HG02678 (cell line): ENCODE data around the gene VWA5B1.
"Not testable (repeated sequence)": the region's sequence is repeated elsewhere in the genome, so short reads cannot be mapped to it uniquely, and the experiment has no call there.

ENCODE experiments used
- ATAC-seq: cut with Tn5 transposase; IDR thresholded peaks from one replicate; pipeline ENCODE4 v1.9.1; 2021; ENCODE audit warnings: mild to moderate bottlenecking, moderate library complexity; ENCODE audit not compliant: unreplicated experiment

The VWA5B1 gene, protein sequence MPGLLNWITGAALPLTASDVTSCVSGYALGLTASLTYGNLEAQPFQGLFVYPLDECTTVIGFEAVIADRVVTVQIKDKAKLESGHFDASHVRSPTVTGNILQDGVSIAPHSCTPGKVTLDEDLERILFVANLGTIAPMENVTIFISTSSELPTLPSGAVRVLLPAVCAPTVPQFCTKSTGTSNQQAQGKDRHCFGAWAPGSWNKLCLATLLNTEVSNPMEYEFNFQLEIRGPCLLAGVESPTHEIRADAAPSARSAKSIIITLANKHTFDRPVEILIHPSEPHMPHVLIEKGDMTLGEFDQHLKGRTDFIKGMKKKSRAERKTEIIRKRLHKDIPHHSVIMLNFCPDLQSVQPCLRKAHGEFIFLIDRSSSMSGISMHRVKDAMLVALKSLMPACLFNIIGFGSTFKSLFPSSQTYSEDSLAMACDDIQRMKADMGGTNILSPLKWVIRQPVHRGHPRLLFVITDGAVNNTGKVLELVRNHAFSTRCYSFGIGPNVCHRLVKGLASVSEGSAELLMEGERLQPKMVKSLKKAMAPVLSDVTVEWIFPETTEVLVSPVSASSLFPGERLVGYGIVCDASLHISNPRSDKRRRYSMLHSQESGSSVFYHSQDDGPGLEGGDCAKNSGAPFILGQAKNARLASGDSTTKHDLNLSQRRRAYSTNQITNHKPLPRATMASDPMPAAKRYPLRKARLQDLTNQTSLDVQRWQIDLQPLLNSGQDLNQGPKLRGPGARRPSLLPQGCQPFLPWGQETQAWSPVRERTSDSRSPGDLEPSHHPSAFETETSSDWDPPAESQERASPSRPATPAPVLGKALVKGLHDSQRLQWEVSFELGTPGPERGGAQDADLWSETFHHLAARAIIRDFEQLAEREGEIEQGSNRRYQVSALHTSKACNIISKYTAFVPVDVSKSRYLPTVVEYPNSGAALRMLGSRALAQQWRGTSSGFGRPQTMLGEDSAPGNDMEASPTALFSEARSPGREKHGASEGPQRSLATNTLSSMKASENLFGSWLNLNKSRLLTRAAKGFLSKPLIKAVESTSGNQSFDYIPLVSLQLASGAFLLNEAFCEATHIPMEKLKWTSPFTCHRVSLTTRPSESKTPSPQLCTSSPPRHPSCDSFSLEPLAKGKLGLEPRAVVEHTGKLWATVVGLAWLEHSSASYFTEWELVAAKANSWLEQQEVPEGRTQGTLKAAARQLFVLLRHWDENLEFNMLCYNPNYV

DNA sequence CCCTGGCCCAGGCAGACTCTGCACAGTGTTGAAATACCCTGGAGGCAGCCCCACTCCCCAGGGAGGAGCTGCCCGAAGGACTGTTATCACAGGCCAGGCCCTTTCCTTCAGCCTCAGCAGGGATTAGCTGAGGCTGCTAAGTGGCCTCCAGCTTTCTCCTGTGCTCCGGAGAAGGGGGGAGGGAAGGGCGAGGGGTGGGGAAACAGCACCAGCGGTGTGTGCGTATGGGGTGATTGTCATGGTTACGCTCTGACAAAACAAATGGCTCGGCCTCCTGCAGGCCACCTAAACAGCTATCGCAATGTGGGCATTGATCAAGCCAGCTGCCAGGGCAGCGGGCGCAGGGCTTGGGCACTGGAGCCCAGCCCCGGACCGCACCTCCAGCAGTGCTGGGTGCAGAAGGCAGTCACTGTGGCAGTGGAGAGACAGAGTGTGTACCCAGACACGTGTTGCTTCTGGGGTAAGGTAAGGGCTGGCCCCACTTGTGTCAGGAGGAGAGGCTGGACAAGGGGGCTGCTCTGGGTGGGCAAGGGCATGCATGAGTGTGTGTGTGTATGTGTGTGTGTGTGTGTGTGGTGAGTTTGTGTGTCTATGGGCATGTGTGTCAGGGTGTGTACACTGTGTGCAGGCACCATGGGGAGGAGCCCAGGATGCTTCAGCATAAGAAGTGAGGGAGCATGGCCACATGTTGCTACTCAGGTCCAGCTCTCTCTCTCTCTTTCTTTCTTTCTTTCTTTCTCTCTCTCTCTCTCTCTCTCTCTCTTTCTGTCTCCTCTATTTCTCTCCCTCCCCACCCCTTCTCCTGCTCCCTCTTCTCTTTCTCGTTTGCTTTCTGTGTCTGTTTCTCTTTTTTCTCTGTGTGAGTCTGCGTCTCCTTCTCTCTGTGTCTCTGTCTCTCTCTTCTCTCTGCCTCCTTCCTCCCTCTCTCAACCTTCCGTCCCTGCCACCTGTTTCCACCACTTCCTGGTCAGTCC, at the start of gene VWA5B1:
VWA5B1 (plus strand) TSS at position 252 of the 974 bp plus-strand sequence. CDS start 19,727 bp downstream, outside the sequence.
- ATAC-seq = no peak

DNA sequence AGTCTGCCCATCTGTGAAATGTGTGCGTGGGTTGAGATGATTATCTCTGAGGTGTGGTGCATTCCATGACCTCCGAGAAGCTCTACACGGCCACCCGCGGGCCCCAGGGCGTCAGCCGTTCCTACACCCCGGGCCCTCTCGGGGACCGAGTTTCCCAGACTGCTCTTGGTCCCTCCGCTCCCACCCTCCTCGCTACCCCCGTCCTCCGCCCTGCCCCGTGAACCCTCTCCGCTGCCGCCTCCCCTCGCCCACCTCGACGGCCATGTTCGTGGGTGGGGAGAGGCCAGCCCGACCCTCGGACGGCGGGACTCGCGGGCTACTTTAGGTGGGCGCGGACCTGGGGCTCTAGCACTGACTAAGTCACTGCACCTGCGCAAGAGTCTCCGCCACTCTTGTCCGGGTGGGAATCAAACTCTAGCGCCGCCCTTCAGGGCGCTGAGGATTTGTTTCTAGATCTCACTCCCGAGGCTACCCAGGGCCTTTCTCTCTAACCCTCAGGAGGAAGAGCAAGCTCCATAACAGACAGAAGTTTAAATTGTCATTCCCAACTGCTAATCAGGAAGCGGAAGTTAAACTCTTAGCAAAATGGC, 47.7 kb upstream of the VWA5B1 start:
- ATAC-seq = no peak

DNA sequence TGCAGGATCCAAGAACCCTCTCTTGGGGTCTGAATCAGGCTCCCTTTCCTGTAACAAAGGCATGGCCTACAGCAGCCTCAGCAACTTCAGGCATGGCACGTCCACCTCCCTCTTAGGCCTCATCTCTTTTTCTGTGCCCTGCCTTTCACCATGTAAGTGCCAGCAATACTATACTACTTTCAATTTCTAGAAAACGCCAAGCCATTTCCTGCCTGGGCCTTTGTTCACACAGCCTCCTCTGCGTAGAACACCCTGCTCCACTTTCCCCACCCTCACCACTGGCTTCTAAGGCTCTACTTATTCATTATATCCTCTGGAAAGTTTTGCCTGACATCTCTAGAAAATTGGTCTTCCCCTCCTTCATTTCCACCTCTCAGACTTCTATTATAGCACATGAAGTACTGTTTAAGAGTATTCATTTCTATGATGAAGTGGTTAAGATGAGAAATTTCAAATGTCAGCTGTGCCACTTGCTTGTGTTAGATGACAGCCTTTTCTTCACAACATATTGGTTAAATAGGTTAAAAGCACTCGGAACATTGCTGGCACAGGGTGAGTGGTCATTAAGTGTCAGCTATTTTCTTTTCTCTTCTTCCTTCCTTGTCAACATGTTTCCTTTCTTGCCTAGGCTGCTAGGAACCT, 41.6 kb upstream of the VWA5B1 start:
- ATAC-seq = no peak

DNA sequence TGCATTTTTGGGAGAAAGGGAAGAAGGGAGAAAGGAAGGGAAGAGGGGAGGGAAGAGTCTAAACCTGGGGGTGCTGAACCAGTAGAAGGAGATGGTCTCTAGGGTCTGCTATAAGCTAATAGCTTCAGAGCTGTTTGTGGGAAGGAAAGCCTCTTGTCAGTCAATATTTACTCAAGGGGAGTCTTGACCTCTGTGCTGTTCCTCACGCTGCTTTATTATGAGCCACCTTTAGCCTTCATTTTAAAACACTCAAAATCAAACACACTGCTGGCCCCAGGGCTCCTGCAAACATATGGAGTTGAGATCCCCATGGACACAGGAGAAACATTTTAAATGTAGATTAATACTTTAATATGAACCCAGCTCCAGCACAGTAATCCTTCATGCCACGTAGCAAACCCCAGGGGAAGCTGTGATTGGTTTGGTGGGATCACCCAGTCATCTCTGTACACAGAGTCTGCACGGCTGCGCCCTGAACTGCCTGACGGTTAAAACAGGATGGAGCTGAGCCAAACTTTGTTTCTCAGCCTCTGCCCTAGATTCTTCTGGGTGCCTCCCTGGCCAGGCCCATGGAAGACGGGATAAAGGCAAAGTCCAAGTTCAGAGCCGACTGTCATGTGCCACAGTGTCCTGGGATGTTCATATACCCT, 40.2 kb upstream of the VWA5B1 start:
- ATAC-seq = no peak

DNA sequence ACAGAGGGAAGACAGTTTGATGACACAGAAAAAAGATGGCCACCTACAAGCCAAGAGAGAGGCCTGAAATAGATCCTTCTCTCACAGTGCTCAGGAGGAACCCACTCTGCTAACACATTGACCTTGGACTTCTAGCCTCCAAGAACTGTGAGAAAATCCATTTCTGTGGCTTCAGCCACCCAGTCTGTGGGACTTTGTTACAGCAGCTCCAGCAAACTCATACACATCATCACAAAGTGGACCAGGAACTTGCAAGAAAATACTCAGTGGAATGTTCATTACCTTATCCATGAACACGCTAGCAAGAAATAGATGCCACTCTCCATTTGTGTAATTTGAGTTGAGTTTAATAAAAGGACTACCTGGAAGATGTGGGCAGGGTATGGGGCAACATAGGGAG, 38.1 kb upstream of the VWA5B1 start:
- no peak for ATAC-seq

DNA sequence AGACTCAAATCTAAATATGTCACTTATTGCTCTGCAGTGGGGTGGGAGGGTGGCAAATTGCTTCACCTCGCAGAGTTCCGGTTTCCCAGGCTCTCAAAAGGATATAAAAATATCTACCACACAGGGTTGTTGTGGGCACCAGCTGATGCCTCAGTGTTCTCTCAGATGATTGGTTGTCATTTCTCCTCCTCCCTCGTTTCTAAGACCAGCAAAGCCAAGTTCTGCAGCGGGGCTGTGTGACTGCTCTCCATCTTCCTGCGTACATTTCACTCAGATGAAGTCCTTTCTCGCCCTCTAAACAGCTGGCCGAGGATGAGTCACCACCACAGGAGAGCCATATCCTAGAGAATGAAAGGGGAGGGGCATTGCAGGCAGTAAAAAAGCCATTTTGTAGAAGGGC, 35.0 kb upstream of the VWA5B1 start:
- no peak for ATAC-seq

DNA sequence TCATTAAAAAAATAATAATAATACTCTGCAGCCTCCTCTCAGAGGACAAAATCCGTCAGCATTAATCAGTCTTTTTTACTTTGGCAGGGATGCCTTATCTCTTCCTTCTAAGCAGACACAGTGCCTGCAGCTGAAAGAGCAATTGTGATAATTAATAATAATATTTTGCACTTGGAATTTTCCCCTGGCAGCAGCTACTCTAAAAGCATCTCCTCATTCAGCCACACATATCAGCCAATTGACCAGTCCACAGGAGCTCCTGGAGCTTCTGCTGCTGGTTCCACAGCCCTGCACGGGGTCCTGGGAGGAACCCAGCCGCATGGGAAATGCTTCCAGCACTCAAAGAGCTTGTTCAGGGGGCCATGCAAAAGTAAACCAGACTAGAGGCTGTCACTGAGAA, 31.0 kb upstream of the VWA5B1 start:
- no peak for ATAC-seq

DNA sequence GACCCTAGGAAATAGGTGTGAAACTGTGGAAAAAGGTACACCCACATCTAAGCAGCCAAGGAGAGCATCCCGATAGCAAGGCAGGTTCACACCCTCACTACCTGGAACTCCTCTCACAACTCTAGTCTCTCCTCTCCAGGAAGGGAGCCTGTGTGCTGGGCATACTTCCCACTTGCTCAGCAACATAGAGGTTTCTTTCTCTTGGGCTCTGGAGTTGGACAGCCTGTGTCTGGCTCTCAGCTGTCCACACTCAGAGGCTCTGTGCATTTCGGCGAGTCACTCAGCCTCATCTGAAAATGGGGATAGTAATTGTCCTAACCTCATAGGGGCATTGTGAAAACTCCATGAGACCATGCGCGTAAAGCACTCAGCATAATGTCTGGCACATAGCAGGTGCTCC, 29.6 kb upstream of the VWA5B1 start:
- no peak for ATAC-seq

DNA sequence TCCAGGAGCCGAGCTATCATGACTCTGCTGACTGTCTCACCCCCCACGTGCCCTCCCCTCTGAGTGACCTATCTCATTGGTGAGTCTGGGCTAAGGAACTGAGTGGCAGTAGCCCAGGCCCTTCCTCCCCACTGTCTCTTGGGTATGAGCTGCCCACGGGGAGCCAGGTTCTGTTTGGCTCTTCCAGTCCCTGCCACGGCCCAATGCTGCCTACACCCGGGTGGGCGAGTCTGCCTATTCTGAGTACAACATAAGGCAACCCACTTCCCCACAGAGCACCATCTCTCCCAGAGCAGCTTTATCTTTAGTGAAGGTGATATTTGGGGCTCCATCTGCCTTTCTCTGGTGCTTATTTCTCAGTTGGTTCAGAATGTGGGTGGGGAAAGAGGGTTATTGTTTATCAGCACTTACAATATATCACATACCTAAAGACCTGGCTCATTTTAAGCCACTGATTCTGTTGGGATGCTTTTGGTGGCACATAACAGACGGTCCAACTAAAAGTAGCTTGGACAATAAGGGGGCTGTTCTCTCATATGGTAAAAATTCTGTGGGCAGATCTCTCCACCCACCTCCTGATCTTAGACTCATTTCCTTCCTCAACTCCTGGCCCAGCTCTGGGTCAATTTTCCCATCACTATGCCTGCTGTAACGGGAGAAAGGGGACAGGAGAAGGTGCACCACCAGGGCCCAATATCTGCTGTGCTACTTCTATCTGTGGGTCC, 27.7 kb upstream of the VWA5B1 start:
- ATAC-seq = no peak

DNA sequence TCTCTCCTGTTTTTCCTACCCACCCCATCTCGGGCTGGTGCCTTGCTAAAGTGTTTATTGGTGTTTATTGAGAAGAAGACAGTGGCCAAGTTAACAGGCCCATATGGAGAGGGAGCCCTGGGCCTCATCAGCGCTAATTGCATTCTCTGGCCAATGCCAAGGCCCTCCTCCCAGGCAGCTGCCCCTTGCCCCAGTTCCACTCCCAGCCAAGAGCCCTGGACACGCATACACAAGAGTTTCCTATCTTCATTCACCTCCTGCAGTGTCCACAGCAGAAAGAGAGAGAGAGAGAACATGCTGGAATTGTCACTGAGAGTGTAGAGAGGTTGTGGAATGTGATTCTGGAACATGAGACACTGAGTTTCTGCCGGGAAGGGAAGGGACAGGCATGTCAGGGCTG, 25.4 kb upstream of the VWA5B1 start:
- no peak for ATAC-seq

DNA sequence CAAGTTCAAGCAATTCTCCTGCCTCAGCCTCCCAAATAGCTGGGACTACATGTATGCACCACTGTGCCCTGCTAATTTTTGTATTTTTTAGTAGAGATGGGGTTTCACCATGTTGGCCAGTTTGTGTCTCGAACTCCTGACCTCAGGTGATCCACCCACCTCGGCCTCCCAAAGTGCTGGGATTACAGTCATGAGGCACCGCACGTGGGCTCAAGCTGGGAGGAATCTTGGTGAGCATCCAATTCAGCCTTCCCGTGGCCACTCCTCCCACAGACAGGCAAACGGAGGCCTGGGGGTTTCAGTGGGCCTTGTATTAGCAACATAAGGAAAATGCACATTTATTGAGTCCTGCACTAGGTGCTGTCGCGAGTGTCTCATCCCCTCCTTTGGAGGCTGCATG, 24.5 kb upstream of the VWA5B1 start:
- no peak for ATAC-seq

DNA sequence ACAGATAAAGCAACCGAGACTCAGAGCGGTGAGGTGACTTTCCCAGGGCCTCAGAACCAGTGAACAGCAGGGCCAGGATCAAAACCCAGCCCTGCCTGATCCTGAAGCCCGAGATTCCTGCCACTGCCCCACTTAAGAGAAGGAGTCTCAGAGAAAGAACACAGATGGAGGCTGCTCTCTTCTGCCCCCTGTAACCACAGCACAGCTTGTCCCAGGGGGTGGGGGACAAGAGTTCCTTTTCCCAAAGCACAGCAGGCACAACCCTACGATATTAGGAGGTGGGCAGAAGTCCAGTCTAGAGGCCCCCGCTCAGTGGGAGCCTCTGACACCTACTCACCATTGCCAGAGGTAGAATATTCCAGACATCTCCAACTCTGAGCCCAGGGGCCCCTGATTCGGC, 24.0 kb upstream of the VWA5B1 start:
- no peak for ATAC-seq

DNA sequence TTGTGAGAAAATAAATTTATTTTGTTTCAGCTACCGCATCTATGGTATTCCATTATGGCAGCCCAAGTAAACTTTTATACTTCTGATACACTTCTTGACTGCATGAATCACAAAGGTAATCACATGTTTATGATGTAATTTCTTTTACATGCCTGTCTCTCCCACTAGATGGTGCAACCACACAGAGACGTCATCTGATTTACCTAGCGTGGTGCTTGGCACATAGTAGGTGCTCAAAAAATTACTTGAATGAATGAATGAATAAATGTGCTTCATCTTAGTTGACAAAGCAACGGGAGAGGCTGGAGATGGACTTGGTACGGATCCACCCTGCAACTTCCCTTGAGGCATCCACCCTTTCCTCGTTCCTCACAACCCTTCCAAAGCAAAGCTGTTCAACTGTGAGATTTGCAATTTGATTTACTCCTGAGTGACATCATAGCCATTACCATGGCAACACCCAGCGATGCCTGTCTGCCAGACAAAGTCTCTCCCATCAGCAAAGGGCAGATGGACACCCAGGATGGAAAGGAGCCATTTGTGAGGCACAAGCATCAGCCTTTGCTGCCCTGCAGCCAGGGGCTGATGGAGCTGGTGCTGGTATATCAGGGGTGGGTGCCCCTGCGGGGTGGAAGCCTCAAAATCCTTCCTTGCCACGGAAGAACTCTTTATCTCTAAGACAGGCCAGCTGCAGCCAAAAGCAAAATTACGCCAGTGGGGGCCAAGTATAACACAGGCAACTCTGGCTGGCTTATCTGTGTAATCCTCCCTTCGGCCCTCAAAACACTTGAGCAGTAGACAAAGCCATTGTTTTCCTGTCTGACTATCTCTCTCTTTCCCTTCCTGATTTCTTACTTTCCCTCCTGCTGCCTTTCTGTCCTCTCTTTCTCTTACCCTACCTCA, 18.9 kb upstream of the VWA5B1 start:
- no peak for ATAC-seq

DNA sequence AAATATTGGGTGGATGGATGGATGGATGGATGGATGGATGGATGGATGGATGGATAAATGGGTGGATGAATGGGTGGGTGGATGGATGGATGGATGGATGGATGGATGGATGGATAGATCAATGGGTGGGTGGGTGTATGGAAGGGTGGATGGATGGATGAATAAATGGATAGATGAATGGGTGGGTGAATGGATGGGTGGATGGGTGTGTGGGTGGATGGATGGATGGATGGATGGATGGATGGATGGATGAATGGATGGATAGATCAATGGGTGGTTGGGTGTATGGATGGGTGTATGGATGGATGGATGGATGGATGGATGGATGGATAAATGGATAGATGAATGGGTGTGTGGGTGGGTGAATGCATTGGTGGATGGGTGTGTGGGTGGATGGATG, 17.0 kb upstream of the VWA5B1 start:
- ATAC-seq = not testable (repeated sequence)

DNA sequence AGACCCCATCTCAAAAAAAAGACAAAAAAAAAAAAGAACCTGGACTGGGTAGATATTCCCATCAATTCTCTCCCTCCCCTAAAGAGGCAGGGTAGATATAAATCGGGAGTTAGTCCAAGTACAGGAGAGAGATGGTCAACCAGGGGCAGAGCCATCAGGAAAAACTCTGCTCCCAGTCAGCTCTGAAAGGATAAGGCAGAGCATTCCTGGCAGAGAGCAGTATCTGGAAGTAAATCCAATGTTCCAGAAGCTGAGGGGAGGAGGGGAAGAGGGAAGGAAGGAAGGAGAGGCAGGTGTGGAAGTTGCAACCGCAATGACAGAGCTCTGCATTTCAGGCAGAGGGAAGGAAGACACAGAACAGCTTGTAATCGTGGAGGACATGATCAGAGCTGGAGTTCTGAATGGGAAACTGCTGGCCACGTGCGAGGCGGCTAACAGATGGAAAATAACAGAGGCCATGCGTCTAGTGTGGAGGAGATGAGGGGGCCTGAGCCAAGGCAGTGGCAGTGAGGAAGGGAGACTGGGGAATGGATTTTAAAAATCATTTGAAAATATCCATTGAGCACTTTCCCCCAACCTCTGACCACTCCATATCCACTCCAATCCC, 15.3 kb upstream of the VWA5B1 start:
- no peak for ATAC-seq

DNA sequence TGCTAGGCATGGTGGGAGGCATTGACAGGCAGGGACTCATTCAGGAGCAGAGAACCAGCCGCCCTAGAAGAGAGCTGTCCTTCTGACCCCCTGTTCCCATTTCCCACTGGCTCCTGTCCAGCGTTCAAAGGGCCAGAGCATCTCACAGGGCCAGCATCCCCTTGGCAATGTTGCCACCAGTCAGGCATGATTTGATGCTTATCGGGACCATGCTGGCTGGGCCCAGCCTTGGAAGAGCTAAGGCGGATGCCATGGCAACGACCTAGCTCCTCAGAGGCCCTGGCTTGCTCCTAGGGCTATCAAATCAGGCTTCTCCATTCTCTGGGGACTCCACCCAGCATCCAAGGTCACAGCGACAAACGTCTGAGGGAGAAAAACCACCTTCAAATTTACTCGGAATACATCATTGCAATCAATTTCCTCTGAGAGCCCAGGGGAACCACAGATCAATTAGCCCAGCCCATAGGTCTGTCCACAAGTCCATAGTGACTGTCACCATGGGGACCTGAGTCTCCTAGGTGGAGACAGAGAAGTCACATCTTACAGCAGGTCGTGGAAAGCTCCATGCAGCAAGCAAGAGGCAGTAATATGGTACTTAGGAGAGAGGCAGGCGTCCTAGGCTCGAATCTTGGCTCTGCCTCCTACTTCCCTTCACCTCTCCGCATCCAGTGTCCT, 14.1 kb upstream of the VWA5B1 start:
- no peak for ATAC-seq
